NCI-H187 treated with DMSO at 0.1 percent for 48 hours (cell line): ENCODE data around the gene CRISPLD2.
"Not testable (repeated sequence)": the region's sequence is repeated elsewhere in the genome, so short reads cannot be mapped to it uniquely, and the experiment has no call there.

ENCODE experiments used
- DNase-seq: peaks from one replicate; lab custom pipeline; 2025; lab: John Stamatoyannopoulos, UW

The CRISPLD2 gene

GRCh38 chr16:84839956-84840355 is 20.2 kb downstream of the CRISPLD2 start:
- DNase-seq: no peak

GRCh38 chr16:84840687-84841627 is 21.2 kb downstream of the CRISPLD2 start:
- no peak for DNase-seq

GRCh38 chr16:84841787-84842300 is 22.1 kb downstream of the CRISPLD2 start:
- peak; percentile 48 for DNase-seq

GRCh38 chr16:84842516-84843148 is 22.8 kb downstream of the CRISPLD2 start:
- DNase-seq: no peak

- DNase-seq: no peak
Measured at GRCh38 chr16:84843149-84844048, 23.6 kb downstream of the CRISPLD2 start.

- DNase-seq: no peak
Measured at GRCh38 chr16:84844049-84844350, 24.2 kb downstream of the CRISPLD2 start.

GRCh38 chr16:84844559-84845495 is 25.0 kb downstream of the CRISPLD2 start:
- no peak for DNase-seq

- DNase-seq: no peak
Measured at GRCh38 chr16:84845496-84846002, 25.8 kb downstream of the CRISPLD2 start.

- no peak for DNase-seq
Measured at GRCh38 chr16:84847564-84848355, 28.0 kb downstream of the CRISPLD2 start.

GRCh38 chr16:84848986-84849634 is 29.3 kb downstream of the CRISPLD2 start:
- no peak for DNase-seq

GRCh38 chr16:84849751-84850150 is 30.0 kb downstream of the CRISPLD2 start:
- no peak for DNase-seq

- no peak for DNase-seq
Measured at GRCh38 chr16:84850714-84851113, 30.9 kb downstream of the CRISPLD2 start.

- no peak for DNase-seq
Measured at GRCh38 chr16:84851192-84852127, 31.7 kb downstream of the CRISPLD2 start.

- no peak for DNase-seq
Measured at GRCh38 chr16:84853534-84853933, 33.7 kb downstream of the CRISPLD2 start.

- no peak for DNase-seq
Measured at GRCh38 chr16:84854759-84855158, 35.0 kb downstream of the CRISPLD2 start.

- DNase-seq: not testable (repeated sequence)
Measured at GRCh38 chr16:84855435-84856202, 35.8 kb downstream of the CRISPLD2 start.

- not testable (repeated sequence) for DNase-seq
Measured at GRCh38 chr16:84856203-84856581, 36.4 kb downstream of the CRISPLD2 start.

- DNase-seq: not testable (repeated sequence)
Measured at GRCh38 chr16:84856811-84857210, 37.0 kb downstream of the CRISPLD2 start.
